Gastroesophageal sphincter (tissue), 4 donors: ENCODE measurements around the gene CBLIF. TPM values are rescaled to one million over a fixed set of nuclear protein-coding genes. Genes with fewer than 3 reads are reported as not detected.
"Not testable (repeated sequence)": the region's sequence is repeated elsewhere in the genome, so short reads cannot be mapped to it uniquely, and the experiment has no call there.

Experiments
- ATAC-seq: fragments of 150-250 bp; one replicate; pipeline ENCODE4 v1.9.1; 2016; ENCODE audit warnings: mild to moderate bottlenecking, moderate library complexity
- H3K27ac ChIP-seq, 4 donors: fragments of 200-600 bp; sonication (generic) in 3 of 4; 1 replicate in 3 of 4; 2 replicates in 1 of 4; pipeline ENCODE4 v1.5.1; 2016 to 2019
- H3K27me3 ChIP-seq: fragments of 200-600 bp; sonication (generic); one replicate; pipeline ENCODE4 v1.5.1; 2019
- H3K36me3 ChIP-seq, 2 donors: fragments of 200-600 bp; sonication (generic); one replicate each; pipeline ENCODE4 v1.5.1; 2019; ENCODE audit warnings: control low read depth in 1 of 2
- H3K4me1 ChIP-seq, 3 donors: fragments of 200-600 bp; sonication (generic); 1 replicate in 2 of 3; 2 replicates in 1 of 3; pipeline ENCODE4 v1.5.1; 2016 to 2019; ENCODE audit warnings: control low read depth in 2 of 3
- H3K4me3 ChIP-seq, 2 donors: fragments of 200-600 bp; sonication (generic); one replicate each; pipeline ENCODE4 v1.5.1; 2019; ENCODE audit warnings: mild to moderate bottlenecking in 1 of 2, moderate library complexity in 1 of 2
- H3K9me3 ChIP-seq, 3 donors: fragments of 200-600 bp; sonication (generic); one replicate each; pipeline ENCODE4 v1.5.1; 2017 to 2019; ENCODE audit warnings: control low read depth in 2 of 3
- CTCF ChIP-seq, 4 experiments: fragments of 200-600 bp in 2 of 4; fragments of 450-650 bp in 2 of 4; sonication (generic) in 1 of 4; IDR thresholded peaks; one replicate each; pipeline ENCODE4 v1.5.1; 2017 to 2019; ENCODE audit warnings: antibody characterized with exemption in 4 of 4, mild to moderate bottlenecking in 2 of 4, moderate library complexity in 2 of 4
- EP300 ChIP-seq: sonication (generic); formaldehyde crosslinking; IDR thresholded peaks from one replicate; pipeline ENCODE4 v1.6.1; 2017; ENCODE audit warnings: antibody characterized with exemption, mild to moderate bottlenecking
- POLR2A ChIP-seq, 2 donors: fragments of 450-650 bp; IDR thresholded peaks; one replicate each; pipeline ENCODE4 v1.6.1; 2017; ENCODE audit warnings: antibody characterized with exemption in 2 of 2, mild to moderate bottlenecking in 2 of 2, moderate library complexity in 1 of 2
- POLR2AphosphoS5 ChIP-seq: sonication (generic); formaldehyde crosslinking; IDR thresholded peaks from one replicate; pipeline ENCODE4 v1.6.1; 2017; ENCODE audit warnings: antibody characterized with exemption
- WGBS, 2 donors: methylation state at CpG; one replicate each; pipeline ENCODE4 v1.1.5; 2018; ENCODE audit warnings: low coverage in 1 of 2; 5-methylcytosine and 5-hydroxymethylcytosine counted together
- total RNA-seq, 4 donors: library from RNA; depleted of rRNA; stranded (reverse); fragments of >200 nt; gene quantifications; one replicate each; pipeline ENCODE4 v1.1.0, GENCODE V29; 2016

CBLIF gene
- total RNA-seq, 4 donors from 2014 or later = not detected

- H3K27ac ChIP-seq = no peak overlapping the region
- no peak overlapping the region for H3K4me3 ChIP-seq
- H3K9me3 ChIP-seq = no peaks in the 10 kb centered on the region
- H3K27me3 ChIP-seq = no peaks in the 10 kb centered on the region
- no peaks in the 10 kb centered on the region for H3K36me3 ChIP-seq
- no peak for TF ChIP-seq CTCF (IDR thresholded peaks at IDR 0.05)
- no peak for TF ChIP-seq EP300
- no peak for TF ChIP-seq POLR2A (IDR thresholded peaks at IDR 0.05)
- no peak for TF ChIP-seq POLR2AphosphoS5
- H3K4me1 ChIP-seq = no peaks in the 10 kb centered on the region
- ATAC-seq = no peak
Observed at GRCh38 chr11:59839615-59840014, 5.7 kb downstream of the CBLIF start.

DNA sequence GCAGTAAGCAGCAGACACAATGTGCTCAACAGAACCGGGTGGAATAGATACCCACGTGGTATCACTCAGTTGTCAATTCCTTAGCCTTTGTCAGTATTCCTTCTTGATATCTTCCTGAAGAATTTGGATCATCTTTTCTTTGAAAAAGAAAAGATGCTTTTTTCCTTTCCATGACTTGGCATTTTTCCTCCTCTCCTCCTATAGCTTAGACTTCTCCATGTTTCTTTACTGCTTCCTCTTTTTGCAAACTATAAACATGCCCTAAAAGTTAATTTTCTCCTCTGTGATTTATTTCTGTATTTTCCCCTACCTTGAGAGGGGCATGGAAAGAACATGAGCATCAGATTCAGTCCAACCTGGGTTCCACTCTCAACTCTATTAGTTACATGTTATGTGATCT lies 11.7 kb downstream of the CBLIF start:
- WGBS, 2 donors = 59 to 70% methylated on average over 2 of the region's 2 CpGs
- TF ChIP-seq CTCF (IDR thresholded peaks at IDR 0.05) = no peak
- no peak for TF ChIP-seq POLR2AphosphoS5
- TF ChIP-seq POLR2A (IDR thresholded peaks at IDR 0.05) = no peak
- no peak for TF ChIP-seq EP300
- H3K27ac ChIP-seq = no peak overlapping the region
- H3K4me1 ChIP-seq = no peaks in the 10 kb centered on the region
- no peak overlapping the region for H3K4me3 ChIP-seq
- H3K27me3 ChIP-seq = no peaks in the 10 kb centered on the region
- H3K36me3 ChIP-seq = no peaks in the 10 kb centered on the region
- H3K9me3 ChIP-seq = no peaks in the 10 kb centered on the region
- ATAC-seq = no peak

DNA sequence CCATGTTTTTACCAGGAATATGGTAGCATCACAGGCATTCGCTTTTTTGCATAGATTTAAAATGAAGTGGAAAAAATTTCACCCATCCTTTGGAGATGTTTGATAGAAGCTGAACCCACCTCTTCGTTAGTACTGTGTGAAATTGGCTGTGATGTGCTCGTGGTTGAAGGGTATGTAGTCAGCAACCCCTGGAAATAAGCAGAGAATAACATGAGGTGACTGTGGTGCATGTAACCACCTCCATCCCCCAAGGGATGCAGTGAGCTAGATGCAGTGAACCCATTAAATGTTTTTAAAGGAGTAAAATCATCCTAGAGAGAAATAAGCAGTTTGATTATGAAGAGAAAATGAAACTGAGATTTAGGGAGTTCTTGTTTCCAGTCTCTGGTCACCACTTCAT lies 15.9 kb downstream of the CBLIF start:
- Histone ChIP-seq H3K4me3 (no peak overlapping the region), H3K36me3 (no peaks in the 10 kb centered on the region), H3K27ac (no peak overlapping the region), H3K4me1 (no peaks in the 10 kb centered on the region), H3K9me3 (no peaks in the 10 kb centered on the region), H3K27me3 (no peaks in the 10 kb centered on the region)
- no peak for ATAC-seq
- 77 to 83% methylated on average over 2 to 3 of the region's 3 CpGs for WGBS, 2 donors
- TF ChIP-seq CTCF (IDR thresholded peaks at IDR 0.05) (no peak), EP300 (no peak), POLR2A (IDR thresholded peaks at IDR 0.05) (no peak), POLR2AphosphoS5 (no peak)

DNA sequence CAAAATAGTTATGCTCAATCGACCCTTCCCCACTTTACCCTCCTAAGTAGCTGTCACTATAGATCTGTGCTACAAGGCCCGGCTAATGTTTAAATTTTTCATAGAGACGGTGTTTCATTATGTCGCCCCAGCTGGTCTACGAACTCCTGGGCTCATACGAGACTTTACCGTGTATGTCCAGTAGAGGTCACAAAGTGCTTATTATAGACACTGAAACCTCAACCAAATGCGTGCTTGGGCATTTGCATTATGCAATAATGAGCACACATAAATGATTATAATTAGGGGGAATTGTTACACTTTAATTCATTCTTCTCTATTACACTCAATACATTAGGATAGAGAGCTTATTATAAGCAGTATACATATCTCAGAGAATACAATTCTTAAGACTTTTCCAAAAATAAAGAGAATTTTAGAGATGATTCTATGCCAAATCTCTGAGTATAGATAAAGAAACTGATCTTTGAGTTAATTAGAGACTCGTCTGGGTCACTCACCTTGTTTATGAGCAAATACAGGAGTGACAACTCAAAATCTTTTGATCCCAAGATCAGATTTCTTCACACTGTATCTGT lies 22.2 kb downstream of the CBLIF start:
- WGBS, 2 donors = 5 to 7% methylated on average over 8 to 9 of the region's 9 CpGs
- no peaks in the 10 kb centered on the region for H3K36me3 ChIP-seq
- peak; percentile 36 for ATAC-seq
- H3K27ac ChIP-seq = no peak overlapping the region
- TF ChIP-seq POLR2A (IDR thresholded peaks at IDR 0.05) (no peak), EP300 (no peak), POLR2AphosphoS5 (no peak), CTCF (IDR thresholded peaks at IDR 0.05) (peak; percentile 21 to 72 (median 41))
- no peak overlapping the region for H3K4me3 ChIP-seq
- H3K4me1 ChIP-seq = no peaks in the 10 kb centered on the region
- H3K27me3 ChIP-seq = no peaks in the 10 kb centered on the region
- H3K9me3 ChIP-seq = no peaks in the 10 kb centered on the region

GRCh38 chr11:59818572-59818971 lies 26.7 kb downstream of the CBLIF start:
- ATAC-seq = no peak
- Histone ChIP-seq H3K4me3 (no peak overlapping the region), H3K9me3 (no peaks in the 10 kb centered on the region), H3K4me1 (no peaks in the 10 kb centered on the region), H3K36me3 (no peaks in the 10 kb centered on the region), H3K27ac (no peak overlapping the region), H3K27me3 (peaks cover 19% of the 10 kb centered on the region)
- WGBS, 2 donors = 67 to 85% methylated on average over 3 to 4 of the region's 4 CpGs
- TF ChIP-seq EP300 = no peak
- no peak for TF ChIP-seq CTCF (IDR thresholded peaks at IDR 0.05)
- no peak for TF ChIP-seq POLR2AphosphoS5
- no peak for TF ChIP-seq POLR2A (IDR thresholded peaks at IDR 0.05)

DNA sequence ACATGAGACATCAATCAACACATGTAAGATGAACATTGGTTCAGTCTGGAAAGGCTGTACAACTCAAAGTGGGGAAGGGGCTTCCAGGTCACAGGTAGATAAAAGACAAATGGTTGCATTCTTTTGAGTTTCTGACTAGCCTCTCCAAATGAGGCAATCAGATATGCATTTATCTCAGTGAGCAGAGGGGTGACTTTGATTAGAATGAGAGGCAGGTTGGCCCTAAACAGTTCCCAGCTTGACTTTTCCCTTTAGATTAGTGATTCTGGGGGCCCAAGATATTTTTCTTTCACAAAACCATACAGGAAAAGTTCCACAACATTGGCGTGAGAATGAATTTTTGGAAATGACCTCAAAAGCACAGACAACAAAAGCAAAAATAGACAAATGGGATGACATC lies 28.9 kb downstream of the CBLIF start:
- not testable (repeated sequence) for H3K4me3 ChIP-seq, H3K4me1 ChIP-seq, H3K36me3 ChIP-seq, H3K27ac ChIP-seq, ATAC-seq, H3K9me3 ChIP-seq
- 38 to 50% methylated on average over 1 of the region's 1 CpG for WGBS, 2 donors
- H3K27me3 ChIP-seq = peaks cover 27% of the 10 kb centered on the region
